ENCODE results near the gene ACD.

Gene ACD

GRCh38 chr16:67659675-67660563, at the start of gene ACD:
TSS of gene ACD (minus strand) at chr16:67660260. CDS start at chr16:67660220, 40 bp downstream.
- DNase-seq, result peak; percentile 92
- H3K9me3 ChIP-seq (ENCODE audit: insufficient read depth, low read length, severe bottlenecking), result no peaks in the 10 kb centered on the region
- peak within 1 kb of the TSS; percentile 83 for H3K9ac ChIP-seq (ENCODE audit: low read depth, low read length)
- H3K36me3 ChIP-seq (ENCODE audit: insufficient read depth, low read length), result peaks cover 71% of the 10 kb centered on the region
- peak within 1 kb of the TSS; percentile 60 to 95 for H3K4me3 ChIP-seq (ENCODE audit: low read depth in 1 of 2, low read length in 2 of 2)
- peak within 1 kb of the TSS; percentile 89 for H3K27ac ChIP-seq (ENCODE audit: low read length)
- H3K27me3 ChIP-seq (ENCODE audit: insufficient read depth, low read length, poor library complexity), result no peaks in the 10 kb centered on the region
- peaks cover 20% of the 10 kb centered on the region for H3K79me2 ChIP-seq (ENCODE audit: insufficient read depth, low read length)
- no peak for TF ChIP-seq EZH2 (IDR thresholded peaks at IDR 0.05; ENCODE audit: borderline replicate concordance, low read depth, low read length, severe bottlenecking)
- TF ChIP-seq CTCF (IDR thresholded peaks at IDR 0.05; ENCODE audit: borderline replicate concordance, extremely low read depth, low read length, poor library complexity, severe bottlenecking), result no peak
- peak within 1 kb of the TSS; percentile 98 for H2AFZ ChIP-seq (ENCODE audit: low read depth, low read length)
- peak; percentile 73 for ATAC-seq (ENCODE audit: insufficient read depth, low read depth)
- H3K4me2 ChIP-seq (ENCODE audit: insufficient read depth, low read length), result peak within 1 kb of the TSS; percentile 97
- peaks cover 36% of the 10 kb centered on the region for H3K4me1 ChIP-seq (ENCODE audit: insufficient read depth, low read length)
- H4K20me1 ChIP-seq (ENCODE audit: insufficient read depth, low read length), result peaks cover 38% of the 10 kb centered on the region

GRCh38 chr16:67709050-67709449, 49.0 kb upstream of the ACD start:
- DNase-seq (no peak), ATAC-seq (ENCODE audit: insufficient read depth, low read depth) (no peak)
- Histone ChIP-seq H4K20me1 (ENCODE audit: insufficient read depth, low read length) (peaks cover 4% of the 10 kb centered on the region; the same call in 1 of the 2 replicates), H3K9me3 (ENCODE audit: insufficient read depth, low read length, severe bottlenecking) (no peaks in the 10 kb centered on the region), H3K4me3 (ENCODE audit: low read depth in 1 of 2, low read length in 2 of 2) (no peak overlapping the region), H3K27me3 (ENCODE audit: insufficient read depth, low read length, poor library complexity) (no peaks in the 10 kb centered on the region), H3K27ac (ENCODE audit: low read length) (no peak overlapping the region), H3K79me2 (ENCODE audit: insufficient read depth, low read length) (peaks cover 71% of the 10 kb centered on the region), H3K9ac (ENCODE audit: low read depth, low read length) (no peak overlapping the region), H3K4me1 (ENCODE audit: insufficient read depth, low read length) (0 out of 2 replicates have a peak, but pooled peaks cover 2% of the 10 kb centered on the region), H3K36me3 (ENCODE audit: insufficient read depth, low read length) (no peaks in the 10 kb centered on the region), H3K4me2 (ENCODE audit: insufficient read depth, low read length) (no peak overlapping the region), H2AFZ (ENCODE audit: low read depth, low read length) (no peak overlapping the region)
- TF ChIP-seq CTCF (IDR thresholded peaks at IDR 0.05; ENCODE audit: borderline replicate concordance, extremely low read depth, low read length, poor library complexity, severe bottlenecking), result no peak
- no peak for TF ChIP-seq EZH2 (IDR thresholded peaks at IDR 0.05; ENCODE audit: borderline replicate concordance, low read depth, low read length, severe bottlenecking)

- ATAC-seq (ENCODE audit: insufficient read depth, low read depth) (no peak), DNase-seq (no peak)
- no peak overlapping the region for H3K9ac ChIP-seq (ENCODE audit: low read depth, low read length)
- peaks cover 67% of the 10 kb centered on the region for H3K79me2 ChIP-seq (ENCODE audit: insufficient read depth, low read length)
- H3K9me3 ChIP-seq (ENCODE audit: insufficient read depth, low read length, severe bottlenecking), result no peaks in the 10 kb centered on the region
- peaks cover 9% of the 10 kb centered on the region for H3K4me1 ChIP-seq (ENCODE audit: insufficient read depth, low read length)
- no peak overlapping the region for H2AFZ ChIP-seq (ENCODE audit: low read depth, low read length)
- no peaks in the 10 kb centered on the region for H3K27me3 ChIP-seq (ENCODE audit: insufficient read depth, low read length, poor library complexity)
- no peak overlapping the region for H3K4me3 ChIP-seq (ENCODE audit: low read depth in 1 of 2, low read length in 2 of 2)
- no peak overlapping the region for H3K4me2 ChIP-seq (ENCODE audit: insufficient read depth, low read length)
- peaks cover 4% of the 10 kb centered on the region; the same call in 1 of the 2 replicates for H4K20me1 ChIP-seq (ENCODE audit: insufficient read depth, low read length)
- TF ChIP-seq EZH2 (IDR thresholded peaks at IDR 0.05; ENCODE audit: borderline replicate concordance, low read depth, low read length, severe bottlenecking) (no peak), CTCF (IDR thresholded peaks at IDR 0.05; ENCODE audit: borderline replicate concordance, extremely low read depth, low read length, poor library complexity, severe bottlenecking) (no peak)
- no peaks in the 10 kb centered on the region for H3K36me3 ChIP-seq (ENCODE audit: insufficient read depth, low read length)
- H3K27ac ChIP-seq (ENCODE audit: low read length), result no peak overlapping the region
These were observed 48.3 kb upstream of the ACD start for GRCh38 chr16:67708368-67708771.
